GM12801 (cell line): ENCODE data around the gene HOXB9.

Experiments
- TF ChIP-seq, protein P1 (sequence below): IDR thresholded peaks from one replicate; pipeline ENCODE4 v1.5.1; 2011; ENCODE audit warnings: control low read depth; ENCODE audit not compliant: insufficient read length; ENCODE audit errors: extremely low read depth

HOXB9 gene

GRCh38 chr17:48626245-48627117 lies at the start of gene HOXB9:
Gene HOXB9 (minus strand): TSS chr17:48626358. CDS start chr17:48626269, 89 bp downstream.
- TF ChIP-seq, protein P1, sequence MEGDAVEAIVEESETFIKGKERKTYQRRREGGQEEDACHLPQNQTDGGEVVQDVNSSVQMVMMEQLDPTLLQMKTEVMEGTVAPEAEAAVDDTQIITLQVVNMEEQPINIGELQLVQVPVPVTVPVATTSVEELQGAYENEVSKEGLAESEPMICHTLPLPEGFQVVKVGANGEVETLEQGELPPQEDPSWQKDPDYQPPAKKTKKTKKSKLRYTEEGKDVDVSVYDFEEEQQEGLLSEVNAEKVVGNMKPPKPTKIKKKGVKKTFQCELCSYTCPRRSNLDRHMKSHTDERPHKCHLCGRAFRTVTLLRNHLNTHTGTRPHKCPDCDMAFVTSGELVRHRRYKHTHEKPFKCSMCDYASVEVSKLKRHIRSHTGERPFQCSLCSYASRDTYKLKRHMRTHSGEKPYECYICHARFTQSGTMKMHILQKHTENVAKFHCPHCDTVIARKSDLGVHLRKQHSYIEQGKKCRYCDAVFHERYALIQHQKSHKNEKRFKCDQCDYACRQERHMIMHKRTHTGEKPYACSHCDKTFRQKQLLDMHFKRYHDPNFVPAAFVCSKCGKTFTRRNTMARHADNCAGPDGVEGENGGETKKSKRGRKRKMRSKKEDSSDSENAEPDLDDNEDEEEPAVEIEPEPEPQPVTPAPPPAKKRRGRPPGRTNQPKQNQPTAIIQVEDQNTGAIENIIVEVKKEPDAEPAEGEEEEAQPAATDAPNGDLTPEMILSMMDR: no peak

DNA sequence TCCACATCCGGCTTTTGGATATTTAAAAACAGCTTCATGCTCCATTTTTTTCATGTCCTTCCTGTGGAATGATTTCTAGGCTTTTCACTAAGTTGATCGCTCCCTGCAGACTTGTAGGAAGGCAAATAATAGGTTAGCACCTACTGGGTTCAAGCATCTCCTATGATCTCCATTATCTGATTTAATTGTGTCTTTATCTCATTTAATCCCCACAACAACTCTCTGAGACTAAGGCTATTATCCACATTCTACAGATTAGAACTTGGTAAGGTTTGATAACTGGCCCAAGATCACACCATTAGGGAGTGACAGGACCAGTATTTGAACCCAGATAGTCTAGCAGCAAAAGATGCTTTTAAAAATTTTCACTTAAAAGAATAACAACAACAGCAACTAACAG lies 46.2 kb upstream of the HOXB9 start:
- TF ChIP-seq, protein P1: no peak

DNA sequence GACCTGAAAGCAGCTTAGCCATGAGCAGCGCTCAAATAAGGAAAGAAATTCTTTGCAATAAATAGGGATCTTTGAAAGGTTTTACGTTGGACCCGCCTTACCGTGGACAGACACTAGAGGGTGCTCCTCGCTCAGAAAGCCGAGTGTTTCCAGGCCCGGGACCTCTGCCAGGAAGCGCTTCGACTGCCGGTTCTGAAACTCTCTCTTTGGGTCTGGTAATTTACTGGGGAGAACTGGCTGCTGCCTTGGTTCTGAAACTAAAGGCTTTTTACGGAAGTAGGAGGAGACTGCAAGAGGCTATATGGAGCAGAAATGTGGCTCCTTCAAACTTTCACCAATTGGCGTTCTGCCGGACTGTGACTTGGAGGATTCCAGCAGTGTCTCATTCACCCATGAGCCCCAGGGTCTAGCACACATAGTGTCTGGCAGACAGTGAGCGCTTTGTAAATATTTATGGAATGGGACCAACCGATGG lies 45.6 kb upstream of the HOXB9 start:
- TF ChIP-seq, protein P1: peak; percentile 68

GRCh38 chr17:48663134-48663924 lies 37.2 kb upstream of the HOXB9 start:
- TF ChIP-seq, protein P1: no peak

DNA sequence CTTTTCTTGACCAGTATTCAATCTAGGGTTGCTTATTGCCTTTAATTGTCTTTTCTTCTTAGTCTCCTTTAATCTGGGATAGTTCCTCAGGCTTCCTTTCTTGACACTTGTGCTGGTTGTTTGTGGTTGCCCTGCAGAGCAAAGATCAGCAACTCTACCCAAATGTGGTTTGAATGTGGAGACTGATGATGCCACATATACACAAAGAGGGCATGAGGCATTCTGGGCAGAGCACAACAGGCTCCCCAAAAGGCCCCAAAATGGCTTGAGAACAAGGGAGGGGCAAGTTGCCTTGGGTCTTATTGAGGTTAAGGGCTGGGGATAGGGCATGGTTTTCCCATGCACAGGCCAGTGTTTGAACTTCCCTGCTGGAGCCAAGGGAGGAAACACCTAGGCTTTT lies 29.8 kb upstream of the HOXB9 start:
- TF ChIP-seq, protein P1: no peak

DNA sequence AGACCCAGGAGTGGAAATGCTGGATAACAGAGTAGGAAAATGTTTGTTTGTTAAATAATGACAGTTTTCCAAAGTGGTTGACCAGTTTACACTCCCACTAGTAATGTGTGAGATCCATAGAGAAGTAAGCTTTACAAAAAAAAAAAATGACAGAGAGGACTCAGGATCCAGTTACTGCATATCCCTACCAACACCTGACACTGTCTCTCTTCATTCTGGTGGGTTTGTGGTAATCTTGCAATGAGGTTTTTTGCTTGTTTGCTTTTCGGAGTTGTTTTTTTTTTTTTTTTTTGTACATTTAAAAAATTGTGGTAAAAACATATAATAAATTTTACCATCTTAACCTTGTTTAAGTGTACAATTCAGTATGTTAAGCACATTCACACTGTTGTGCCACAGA lies 23.6 kb upstream of the HOXB9 start:
- TF ChIP-seq, protein P1: no peak

DNA sequence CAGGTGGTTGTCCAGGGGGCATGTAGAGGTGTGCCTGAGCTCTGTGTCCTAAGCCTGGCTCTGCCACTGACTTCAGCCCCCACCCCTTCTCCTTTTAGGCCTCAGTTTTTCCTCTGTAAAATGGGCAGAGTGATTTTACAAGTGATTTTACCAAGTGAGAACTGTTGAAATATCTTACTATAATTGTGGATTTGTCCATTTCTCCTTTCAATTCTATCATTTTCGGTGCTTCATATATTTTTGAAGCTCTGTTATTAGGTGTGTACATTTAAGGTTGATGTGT lies 21.7 kb upstream of the HOXB9 start:
- TF ChIP-seq, protein P1: no peak
